Epithelial cell of prostate (primary cell): Measurements from ENCODE around the gene CDC6.
A peak's percentile ranks its signal among the peaks of the same experiment; 100 is the strongest.

Source experiments
- DNase-seq: peaks from one replicate; pipeline ENCODE4 v3.0.0-alpha.2; 2011; ENCODE audit warnings: low read depth, low spot score
- H3K27ac ChIP-seq: fragments of 450-650 bp; 2 replicates; pipeline ENCODE4 v1.5.1; 2017; ENCODE audit warnings: mild to moderate bottlenecking

CDC6 gene

GRCh38 chr17:40348562-40349476, 61.1 kb downstream of the CDC6 start:
- H3K27ac ChIP-seq: peak overlapping the region; percentile 77
- no peak for DNase-seq

GRCh38 chr17:40349477-40349894, 61.8 kb downstream of the CDC6 start:
- peak; percentile 80 for DNase-seq
- H3K27ac ChIP-seq: peak overlapping the region; percentile 77

GRCh38 chr17:40349895-40350688, 62.4 kb downstream of the CDC6 start:
- DNase-seq: peak; percentile 90
- H3K27ac ChIP-seq: peak overlapping the region; percentile 77

- peak overlapping the region; percentile 77 for H3K27ac ChIP-seq
Observed at GRCh38 chr17:40350689-40351358, 63.1 kb downstream of the CDC6 start.

GRCh38 chr17:40351359-40352236, 63.9 kb downstream of the CDC6 start:
- no peak for DNase-seq
- H3K27ac ChIP-seq: no peak overlapping the region

More at GRCh38 chr17:40350689-40351358, 63.1 kb downstream of the CDC6 start:
- no peak for DNase-seq

- no peak for DNase-seq
- H3K27ac ChIP-seq: no peak overlapping the region
Observed at GRCh38 chr17:40352237-40352778, 64.6 kb downstream of the CDC6 start.

- H3K27ac ChIP-seq: no peak overlapping the region
- DNase-seq: no peak
Observed at GRCh38 chr17:40352779-40353394, 65.2 kb downstream of the CDC6 start.
